Nephron progenitor cell (in vitro differentiated cells): ENCODE measurements around the gene ARFIP1.

Source experiments
- DNase-seq: peaks from one replicate; pipeline ENCODE4 v3.0.0; 2021
- H3K27ac Mint-ChIP-seq: 2 replicates; pipeline ENCODE4 v1.8.0; 2021; ENCODE audit warnings: mild to moderate bottlenecking, moderate library complexity, mixed read lengths
- H3K27me3 Mint-ChIP-seq: 2 replicates; pipeline ENCODE4 v1.8.0; 2021; ENCODE audit warnings: mild to moderate bottlenecking, low read depth, mixed read lengths; ENCODE audit not compliant: poor library complexity
- H3K36me3 Mint-ChIP-seq: 2 replicates; pipeline ENCODE4 v1.8.0; 2021; ENCODE audit warnings: low read depth, mixed read lengths
- H3K4me1 Mint-ChIP-seq: 2 replicates; pipeline ENCODE4 v1.8.0; 2021; ENCODE audit warnings: mixed read lengths
- H3K4me3 Mint-ChIP-seq: 2 replicates; pipeline ENCODE4 v1.8.0; 2021; ENCODE audit warnings: mild to moderate bottlenecking, moderate library complexity, mixed read lengths
- H3K9me3 Mint-ChIP-seq: 2 replicates; pipeline ENCODE4 v1.8.0; 2021; ENCODE audit warnings: mild to moderate bottlenecking, moderate library complexity, mixed read lengths
- CTCF ChIP-seq: fragments of 200-600 bp; sonication (generic); IDR thresholded peaks from 2 replicates; pipeline ENCODE4 v1.5.0; 2021; ENCODE audit warnings: antibody characterized with exemption

Gene ARFIP1

GRCh38 chr4:152808670-152809069 is 28.9 kb downstream of the ARFIP1 start:
- no peak for DNase-seq
- H3K9me3 Mint-ChIP-seq: peaks cover 62% of the 10 kb centered on the region
- H3K27ac Mint-ChIP-seq: no peak overlapping the region
- peaks cover 77% of the 10 kb centered on the region for H3K36me3 Mint-ChIP-seq
- no peaks in the 10 kb centered on the region for H3K27me3 Mint-ChIP-seq
- H3K4me3 Mint-ChIP-seq: no peak overlapping the region
- no peak for TF ChIP-seq CTCF
- H3K4me1 Mint-ChIP-seq: no peaks in the 10 kb centered on the region

GRCh38 chr4:152810715-152811287 is 31.0 kb downstream of the ARFIP1 start:
- peaks cover 98% of the 10 kb centered on the region for H3K36me3 Mint-ChIP-seq
- no peak for DNase-seq
- peaks cover 4% of the 10 kb centered on the region for H3K27me3 Mint-ChIP-seq
- H3K4me3 Mint-ChIP-seq: no peak overlapping the region
- H3K27ac Mint-ChIP-seq: no peak overlapping the region
- H3K9me3 Mint-ChIP-seq: peaks cover 83% of the 10 kb centered on the region
- no peaks in the 10 kb centered on the region for H3K4me1 Mint-ChIP-seq
- no peak for TF ChIP-seq CTCF

- peaks cover 8% of the 10 kb centered on the region for H3K27me3 Mint-ChIP-seq
- no peak overlapping the region for H3K27ac Mint-ChIP-seq
- H3K4me3 Mint-ChIP-seq: no peak overlapping the region
- DNase-seq: no peak
- peaks cover 100% of the 10 kb centered on the region for H3K36me3 Mint-ChIP-seq
- H3K4me1 Mint-ChIP-seq: no peaks in the 10 kb centered on the region
- TF ChIP-seq CTCF: no peak
- H3K9me3 Mint-ChIP-seq: peaks cover 97% of the 10 kb centered on the region
Measured at GRCh38 chr4:152815078-152815477, 35.3 kb downstream of the ARFIP1 start.

- DNase-seq: no peak
- TF ChIP-seq CTCF: no peak
- Mint-ChIP-seq H3K4me1 (no peaks in the 10 kb centered on the region), H3K4me3 (no peak overlapping the region), H3K36me3 (peaks cover 100% of the 10 kb centered on the region), H3K9me3 (peaks cover 98% of the 10 kb centered on the region), H3K27ac (no peak overlapping the region), H3K27me3 (peaks cover 8% of the 10 kb centered on the region)
Measured at GRCh38 chr4:152817331-152817730, 37.6 kb downstream of the ARFIP1 start.

- no peaks in the 10 kb centered on the region for H3K4me1 Mint-ChIP-seq
- peaks cover 96% of the 10 kb centered on the region for H3K9me3 Mint-ChIP-seq
- peaks cover 8% of the 10 kb centered on the region for H3K27me3 Mint-ChIP-seq
- no peak for TF ChIP-seq CTCF
- H3K4me3 Mint-ChIP-seq: no peak overlapping the region
- peaks cover 92% of the 10 kb centered on the region for H3K36me3 Mint-ChIP-seq
- H3K27ac Mint-ChIP-seq: no peak overlapping the region
- DNase-seq: no peak
Measured at GRCh38 chr4:152819026-152819645, 39.4 kb downstream of the ARFIP1 start.

GRCh38 chr4:152820073-152820472 is 40.3 kb downstream of the ARFIP1 start:
- TF ChIP-seq CTCF: no peak
- Mint-ChIP-seq H3K4me1 (no peaks in the 10 kb centered on the region), H3K36me3 (peaks cover 91% of the 10 kb centered on the region), H3K4me3 (no peak overlapping the region), H3K27ac (no peak overlapping the region), H3K9me3 (peaks cover 96% of the 10 kb centered on the region), H3K27me3 (peaks cover 4% of the 10 kb centered on the region)
- DNase-seq: no peak
